Endodermal cell (in vitro differentiated cells): ENCODE measurements around the gene ZNF865. TPM values are rescaled to one million over a fixed set of nuclear protein-coding genes. Genes with fewer than 3 reads are reported as not detected.

ENCODE experiments used
- DNase-seq: peaks from one replicate; pipeline ENCODE4 v3.0.0-alpha.2; 2017
- H3K27ac ChIP-seq: 2 replicates; pipeline ENCODE4 v1.5.1; 2013; ENCODE audit warnings: mild to moderate bottlenecking, low read depth, low read length, moderate library complexity
- H3K27me3 ChIP-seq: 2 replicates; pipeline ENCODE4 v1.6.1; 2013; ENCODE audit warnings: mild to moderate bottlenecking, low read length, moderate library complexity; ENCODE audit not compliant: insufficient read depth, control insufficient read depth, poor library complexity, severe bottlenecking
- H3K36me3 ChIP-seq: 2 replicates; pipeline ENCODE4 v1.7.0; 2013; ENCODE audit warnings: mild to moderate bottlenecking, low read length, moderate library complexity; ENCODE audit not compliant: control insufficient read depth, insufficient read depth
- H3K4me1 ChIP-seq: one replicate; pipeline ENCODE4 v1.7.0; 2013; ENCODE audit warnings: low read length; ENCODE audit not compliant: control insufficient read depth, insufficient read depth
- H3K4me3 ChIP-seq: 2 replicates; pipeline ENCODE4 v1.5.1; 2013; ENCODE audit warnings: mild to moderate bottlenecking, low read length, moderate library complexity
- H3K9ac ChIP-seq: 2 replicates; pipeline ENCODE4 v1.6.1; 2013; ENCODE audit warnings: mild to moderate bottlenecking, low read length, moderate library complexity; ENCODE audit not compliant: poor library complexity, severe bottlenecking; ENCODE audit errors: extremely low read depth
- H3K9me3 ChIP-seq: 2 replicates; pipeline ENCODE4 v1.6.1; 2013; ENCODE audit warnings: mild to moderate bottlenecking, low read length, moderate library complexity; ENCODE audit not compliant: control insufficient read depth
- H3K27ac Mint-ChIP-seq: 2 replicates; pipeline ENCODE4 v1.8.0; 2020; ENCODE audit warnings: mixed read lengths
- H3K27me3 Mint-ChIP-seq: 2 replicates; pipeline ENCODE4 v1.8.0; 2021; ENCODE audit warnings: mild to moderate bottlenecking, mixed read lengths; ENCODE audit not compliant: insufficient read depth
- H3K36me3 Mint-ChIP-seq: 2 replicates; pipeline ENCODE4 v1.8.0; 2020; ENCODE audit warnings: low read depth, mixed read lengths
- H3K4me1 Mint-ChIP-seq: 2 replicates; pipeline ENCODE4 v1.8.0; 2020; ENCODE audit warnings: mixed read lengths
- H3K4me3 Mint-ChIP-seq: 2 replicates; pipeline ENCODE4 v1.8.0; 2020; ENCODE audit warnings: mild to moderate bottlenecking, moderate library complexity, mixed read lengths
- H3K9me3 Mint-ChIP-seq: 2 replicates; pipeline ENCODE4 v1.8.0; 2020; ENCODE audit warnings: mild to moderate bottlenecking, mixed read lengths
- CTCF ChIP-seq: fragments of 200-600 bp; sonication (generic); conservative IDR thresholded peaks from 2 replicates; pipeline ENCODE4 v1.5.0; 2021; ENCODE audit warnings: antibody characterized with exemption, mild to moderate bottlenecking
- WGBS, 2 experiments: methylation state at CpG; one replicate each; pipeline versions ENCODE4 v1.1.5 to v1.1.7; 2013; ENCODE audit warnings: missing lambda C conversion rate in 2 of 2, mixed read lengths in 1 of 2; ENCODE audit not compliant: insufficient coverage in 1 of 2, insufficient read length in 1 of 2; 5-methylcytosine and 5-hydroxymethylcytosine counted together
- total RNA-seq, 2 donors: library from RNA; stranded (reverse); fragmentation: NEBNext Ultra II Directional in 1 of 2; extraction: Animal tissue kit (Norgen Biotek cat#: 25700) in 1 of 2; gene quantifications; 2 replicates in 1 of 2; 3 replicates in 1 of 2; pipeline ENCODE4 v1.2.1, GENCODE V29; 2021

ZNF865 gene
- total RNA-seq, 2 donors from 2014 or later: 14.5 to 14.9 TPM

- H3K27ac ChIP-seq: peak overlapping the region; percentile 99
- peak overlapping the region; percentile 99 for H3K27ac Mint-ChIP-seq
- peak; percentile 99 for DNase-seq
- no peaks in the 10 kb centered on the region for H3K4me1 ChIP-seq
- H3K9me3 ChIP-seq: no peaks in the 10 kb centered on the region
- peaks cover 6% of the 10 kb centered on the region for H3K4me1 Mint-ChIP-seq
- peak overlapping the region; percentile 86 for H3K4me3 Mint-ChIP-seq
- H3K27me3 Mint-ChIP-seq: no peaks in the 10 kb centered on the region
- H3K9me3 Mint-ChIP-seq: peaks cover 4% of the 10 kb centered on the region
- no peaks in the 10 kb centered on the region for H3K27me3 ChIP-seq
- TF ChIP-seq CTCF: no peak
- H3K36me3 ChIP-seq: peaks cover 25% of the 10 kb centered on the region
- H3K9ac ChIP-seq: peak overlapping the region; percentile 98
- peaks cover 37% of the 10 kb centered on the region for H3K36me3 Mint-ChIP-seq
- WGBS, 2 experiments: 7 to 19% methylated on average over 9 to 26 of the region's 26 CpGs
- H3K4me3 ChIP-seq: peak overlapping the region; percentile 99
Observed at GRCh38 chr19:55598719-55599467, 6.6 kb upstream of the ZNF865 start.

GRCh38 chr19:55599468-55599841 is 6.0 kb upstream of the ZNF865 start, which contains the start of gene FIZ1:
Gene FIZ1, minus strand, starts transcription at chr19:55599517. Its CDS starts 1,652 bp downstream, at chr19:55597865.
- Histone ChIP-seq H3K27me3 (no peaks in the 10 kb centered on the region), H3K4me3 (peak within 1 kb of the TSS; percentile 99), H3K9ac (peak within 1 kb of the TSS; percentile 98), H3K4me1 (no peaks in the 10 kb centered on the region), H3K9me3 (no peaks in the 10 kb centered on the region), H3K36me3 (peaks cover 25% of the 10 kb centered on the region), H3K27ac (peak within 1 kb of the TSS; percentile 99)
- H3K9me3 Mint-ChIP-seq: peaks cover 4% of the 10 kb centered on the region
- H3K36me3 Mint-ChIP-seq: peaks cover 34% of the 10 kb centered on the region
- no peak for TF ChIP-seq CTCF
- H3K4me3 Mint-ChIP-seq: peak within 1 kb of the TSS; percentile 86
- 0 to 1% methylated on average over 16 to 23 of the region's 23 CpGs for WGBS, 2 experiments
- peak within 1 kb of the TSS; percentile 99 for H3K27ac Mint-ChIP-seq
- peak; percentile 99 for DNase-seq
- peaks cover 6% of the 10 kb centered on the region for H3K4me1 Mint-ChIP-seq
- H3K27me3 Mint-ChIP-seq: no peaks in the 10 kb centered on the region

GRCh38 chr19:55599842-55600661 is 5.4 kb upstream of the ZNF865 start, which contains the start of gene ZNF524:
Gene ZNF524, plus strand, starts transcription at chr19:55600288. Its CDS starts 1,825 bp downstream, at chr19:55602113.
- peaks cover 4% of the 10 kb centered on the region for H3K9me3 Mint-ChIP-seq
- H3K9ac ChIP-seq: peak within 1 kb of the TSS; percentile 98
- WGBS, 2 experiments: 0% methylated on average over 2 to 76 of the region's 97 CpGs
- H3K4me1 ChIP-seq: no peaks in the 10 kb centered on the region
- TF ChIP-seq CTCF: no peak
- peak; percentile 94 for DNase-seq
- H3K36me3 Mint-ChIP-seq: peaks cover 29% of the 10 kb centered on the region
- peaks cover 6% of the 10 kb centered on the region for H3K4me1 Mint-ChIP-seq
- peak within 1 kb of the TSS; percentile 99 for H3K4me3 ChIP-seq
- peak within 1 kb of the TSS; percentile 99 for H3K27ac ChIP-seq
- H3K4me3 Mint-ChIP-seq: peak within 1 kb of the TSS; percentile 86
- H3K36me3 ChIP-seq: peaks cover 21% of the 10 kb centered on the region
- H3K27me3 ChIP-seq: no peaks in the 10 kb centered on the region
- H3K27me3 Mint-ChIP-seq: no peaks in the 10 kb centered on the region
- H3K27ac Mint-ChIP-seq: peak within 1 kb of the TSS; percentile 99
- no peaks in the 10 kb centered on the region for H3K9me3 ChIP-seq
